Nephron progenitor cell (in vitro differentiated cells): ENCODE results near the gene HLA-C.

Source experiments
- DNase-seq: peaks from one replicate; pipeline ENCODE4 v3.0.0; 2021
- H3K27ac Mint-ChIP-seq: 2 replicates; pipeline ENCODE4 v1.8.0; 2021; ENCODE audit warnings: mild to moderate bottlenecking, moderate library complexity, mixed read lengths
- H3K27me3 Mint-ChIP-seq: 2 replicates; pipeline ENCODE4 v1.8.0; 2021; ENCODE audit warnings: mild to moderate bottlenecking, low read depth, mixed read lengths; ENCODE audit not compliant: poor library complexity
- H3K36me3 Mint-ChIP-seq: 2 replicates; pipeline ENCODE4 v1.8.0; 2021; ENCODE audit warnings: low read depth, mixed read lengths
- H3K4me1 Mint-ChIP-seq: 2 replicates; pipeline ENCODE4 v1.8.0; 2021; ENCODE audit warnings: mixed read lengths
- H3K4me3 Mint-ChIP-seq: 2 replicates; pipeline ENCODE4 v1.8.0; 2021; ENCODE audit warnings: mild to moderate bottlenecking, moderate library complexity, mixed read lengths
- H3K9me3 Mint-ChIP-seq: 2 replicates; pipeline ENCODE4 v1.8.0; 2021; ENCODE audit warnings: mild to moderate bottlenecking, moderate library complexity, mixed read lengths
- TF ChIP-seq, protein P1 (sequence below): fragments of 200-600 bp; sonication (generic); IDR thresholded peaks from 2 replicates; pipeline ENCODE4 v1.5.0; 2021; ENCODE audit warnings: antibody characterized with exemption

HLA-C gene

DNA sequence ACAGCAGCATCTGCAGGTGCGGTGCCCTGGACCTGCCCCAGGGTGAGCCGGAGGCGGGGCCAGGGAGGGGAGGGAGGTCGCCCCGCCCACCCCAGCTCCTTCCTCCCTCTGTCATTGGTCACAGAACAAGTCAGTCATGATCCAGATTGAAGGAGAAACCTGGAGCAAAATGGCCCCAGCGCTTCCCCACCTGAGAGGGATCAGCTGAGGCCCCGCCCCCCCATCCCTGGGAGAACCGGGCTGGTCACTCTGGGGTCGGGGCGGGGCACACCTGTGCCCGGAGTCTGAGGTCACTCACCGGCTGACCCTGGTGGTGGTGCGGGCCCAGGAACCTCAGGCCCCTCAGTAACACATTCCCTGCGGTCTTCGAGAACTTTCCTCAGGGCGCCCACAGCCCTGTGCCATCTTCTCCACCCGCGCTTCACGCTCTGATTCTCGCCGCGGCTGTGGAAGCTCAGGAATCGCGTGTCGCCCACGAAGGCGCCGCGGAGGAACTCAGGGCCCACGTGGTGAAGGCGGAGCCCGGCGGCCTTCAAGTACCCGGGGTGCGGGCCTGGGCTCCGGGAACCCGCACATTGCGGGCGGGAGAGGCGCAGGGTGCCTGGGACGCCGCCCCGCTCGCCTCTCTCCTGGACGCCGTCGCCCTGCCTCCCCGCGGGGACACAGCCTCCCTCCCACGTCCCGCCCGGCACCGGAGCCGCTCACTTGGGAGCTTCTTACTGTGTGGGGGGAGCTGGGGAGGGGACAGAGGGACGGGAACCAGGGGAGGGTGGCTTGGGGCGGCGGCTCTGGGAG, 36.4 kb upstream of the HLA-C start:
- TF ChIP-seq, protein P1, sequence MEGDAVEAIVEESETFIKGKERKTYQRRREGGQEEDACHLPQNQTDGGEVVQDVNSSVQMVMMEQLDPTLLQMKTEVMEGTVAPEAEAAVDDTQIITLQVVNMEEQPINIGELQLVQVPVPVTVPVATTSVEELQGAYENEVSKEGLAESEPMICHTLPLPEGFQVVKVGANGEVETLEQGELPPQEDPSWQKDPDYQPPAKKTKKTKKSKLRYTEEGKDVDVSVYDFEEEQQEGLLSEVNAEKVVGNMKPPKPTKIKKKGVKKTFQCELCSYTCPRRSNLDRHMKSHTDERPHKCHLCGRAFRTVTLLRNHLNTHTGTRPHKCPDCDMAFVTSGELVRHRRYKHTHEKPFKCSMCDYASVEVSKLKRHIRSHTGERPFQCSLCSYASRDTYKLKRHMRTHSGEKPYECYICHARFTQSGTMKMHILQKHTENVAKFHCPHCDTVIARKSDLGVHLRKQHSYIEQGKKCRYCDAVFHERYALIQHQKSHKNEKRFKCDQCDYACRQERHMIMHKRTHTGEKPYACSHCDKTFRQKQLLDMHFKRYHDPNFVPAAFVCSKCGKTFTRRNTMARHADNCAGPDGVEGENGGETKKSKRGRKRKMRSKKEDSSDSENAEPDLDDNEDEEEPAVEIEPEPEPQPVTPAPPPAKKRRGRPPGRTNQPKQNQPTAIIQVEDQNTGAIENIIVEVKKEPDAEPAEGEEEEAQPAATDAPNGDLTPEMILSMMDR = no peak
- no peaks in the 10 kb centered on the region for H3K36me3 Mint-ChIP-seq
- H3K9me3 Mint-ChIP-seq = no peaks in the 10 kb centered on the region
- peaks cover 17% of the 10 kb centered on the region for H3K27me3 Mint-ChIP-seq
- no peak overlapping the region for H3K27ac Mint-ChIP-seq
- no peaks in the 10 kb centered on the region for H3K4me1 Mint-ChIP-seq
- DNase-seq = no peak
- H3K4me3 Mint-ChIP-seq = no peak overlapping the region

DNA sequence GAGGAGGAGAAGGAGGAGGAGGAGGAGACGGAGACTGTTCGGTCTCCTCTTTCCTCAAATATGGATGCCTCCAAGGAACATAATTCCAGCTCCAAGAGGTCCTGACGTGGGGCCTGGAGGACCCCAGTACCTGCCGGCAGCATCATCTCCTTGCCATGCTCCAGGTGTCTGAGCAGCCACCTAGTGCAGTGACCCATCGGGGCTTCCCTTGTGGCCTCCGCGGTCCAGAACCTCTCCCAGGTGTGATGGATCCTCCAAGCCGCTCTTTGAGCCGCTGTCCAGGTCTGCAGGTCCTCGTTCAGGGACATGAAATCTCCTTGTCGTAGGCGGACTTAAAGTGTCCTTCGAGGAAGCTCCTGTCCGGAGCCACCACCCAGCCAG, 35.8 kb upstream of the HLA-C start:
- no peaks in the 10 kb centered on the region for H3K36me3 Mint-ChIP-seq
- H3K9me3 Mint-ChIP-seq = no peaks in the 10 kb centered on the region
- no peak for DNase-seq
- no peak overlapping the region for H3K4me3 Mint-ChIP-seq
- TF ChIP-seq, protein P1 = no peak
- no peaks in the 10 kb centered on the region for H3K4me1 Mint-ChIP-seq
- no peak overlapping the region for H3K27ac Mint-ChIP-seq
- peaks cover 23% of the 10 kb centered on the region for H3K27me3 Mint-ChIP-seq

DNA sequence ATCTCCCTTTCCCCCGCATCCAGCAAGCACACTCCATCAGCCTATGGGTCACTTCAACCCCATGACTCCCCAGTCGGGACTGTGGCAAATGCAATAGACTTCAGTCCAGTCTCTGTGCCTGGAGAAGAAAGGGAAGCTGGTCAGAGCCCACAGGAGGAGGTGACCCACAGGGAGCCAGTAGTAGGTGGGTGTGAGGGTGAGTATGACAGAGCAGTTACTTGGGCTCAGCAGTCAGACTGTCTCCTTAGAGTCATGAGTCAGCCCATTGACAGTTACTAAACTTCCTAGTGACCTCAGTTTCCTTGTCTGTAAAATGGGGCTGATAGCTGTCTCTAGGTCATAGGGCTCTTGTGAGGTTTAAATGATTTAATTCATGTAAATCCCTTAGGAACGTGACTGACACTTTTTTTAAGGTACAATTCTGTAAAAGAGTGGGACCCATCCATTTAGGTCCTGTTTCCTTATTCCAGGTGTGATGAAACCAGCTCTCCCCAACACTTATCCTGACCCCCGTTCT, 33.9 kb upstream of the HLA-C start:
- Mint-ChIP-seq H3K27me3 (peaks cover 36% of the 10 kb centered on the region), H3K9me3 (no peaks in the 10 kb centered on the region), H3K27ac (no peak overlapping the region), H3K36me3 (no peaks in the 10 kb centered on the region), H3K4me3 (no peak overlapping the region), H3K4me1 (no peaks in the 10 kb centered on the region)
- no peak for DNase-seq
- TF ChIP-seq, protein P1 = no peak

DNA sequence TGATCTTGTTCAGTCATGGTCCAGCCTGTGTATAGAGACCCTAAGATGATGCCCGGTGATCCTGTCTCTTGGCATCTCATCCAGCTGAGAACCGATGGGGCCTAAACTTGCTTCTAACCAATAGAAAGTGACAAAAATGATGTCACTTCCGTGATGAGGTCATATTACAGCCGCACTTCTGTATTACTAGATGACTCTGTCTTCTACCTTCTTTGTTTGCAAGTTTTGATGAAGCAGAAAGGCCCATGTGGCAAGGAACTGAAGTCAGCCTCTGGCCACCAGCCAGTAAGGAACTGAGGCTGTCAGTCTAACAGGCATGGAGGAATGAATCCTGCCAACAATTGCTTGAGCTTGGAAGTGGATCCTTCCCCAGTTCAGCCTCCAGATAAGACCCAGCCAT, 32.8 kb upstream of the HLA-C start:
- H3K27me3 Mint-ChIP-seq = peaks cover 45% of the 10 kb centered on the region
- no peak overlapping the region for H3K27ac Mint-ChIP-seq
- no peak overlapping the region for H3K4me3 Mint-ChIP-seq
- H3K9me3 Mint-ChIP-seq = no peaks in the 10 kb centered on the region
- no peaks in the 10 kb centered on the region for H3K4me1 Mint-ChIP-seq
- TF ChIP-seq, protein P1 = no peak
- no peak for DNase-seq
- H3K36me3 Mint-ChIP-seq = no peaks in the 10 kb centered on the region

DNA sequence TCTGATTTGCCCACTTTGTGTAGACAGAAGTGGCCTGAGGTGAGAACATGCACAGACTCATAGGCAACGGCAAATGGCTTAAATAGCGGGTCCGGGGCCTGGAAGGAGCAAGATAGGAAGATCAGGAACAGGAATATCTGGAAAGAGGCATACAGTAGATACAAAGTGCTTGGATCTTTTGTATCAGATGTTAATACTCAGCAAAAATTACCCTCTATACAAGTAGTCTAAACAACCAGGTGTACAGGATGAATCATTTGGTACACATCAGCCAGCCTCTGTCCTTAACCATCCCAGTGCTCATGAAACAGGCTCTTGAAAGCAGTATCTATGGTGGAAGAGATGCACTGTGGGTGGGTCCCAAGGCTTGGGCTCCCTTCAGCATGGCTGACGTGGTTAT, 28.9 kb upstream of the HLA-C start:
- DNase-seq = no peak
- Mint-ChIP-seq H3K27me3 (peaks cover 59% of the 10 kb centered on the region), H3K4me1 (no peaks in the 10 kb centered on the region)

More for the DNA sequence above, 28.9 kb upstream of the HLA-C start:
- Mint-ChIP-seq H3K9me3 (no peaks in the 10 kb centered on the region), H3K27ac (no peak overlapping the region), H3K4me3 (no peak overlapping the region), H3K36me3 (no peaks in the 10 kb centered on the region)
- TF ChIP-seq, protein P1 = no peak
